Smooth muscle cell (in vitro differentiated cells): Measurements from ENCODE around the gene TRIP10. TPM values are rescaled to one million over a fixed set of nuclear protein-coding genes. Genes with fewer than 3 reads are reported as not detected.

Source experiments
- DNase-seq: peaks from one replicate; lab custom pipeline; 2025; ENCODE audit not compliant: unreplicated experiment; lab: John Stamatoyannopoulos, UW
- H2AFZ ChIP-seq: fragments of 200-600 bp; sonication (generic); 2 replicates; pipeline ENCODE4 v1.6.0; 2016; ENCODE audit warnings: antibody characterized with exemption, low read depth, mild to moderate bottlenecking
- H3F3A ChIP-seq: fragments of 200-600 bp; sonication (generic); 2 replicates; pipeline ENCODE4 v1.6.0; 2017; ENCODE audit warnings: antibody characterized with exemption, low read depth
- H3K27ac ChIP-seq: fragments of 200-600 bp; sonication (generic); 2 replicates; pipeline ENCODE4 v1.5.1; 2016; ENCODE audit warnings: low read depth, mild to moderate bottlenecking
- H3K27me3 ChIP-seq: fragments of 200-600 bp; sonication (generic); 2 replicates; pipeline ENCODE4 v1.6.1; 2016; ENCODE audit warnings: low read depth, mild to moderate bottlenecking
- H3K36me3 ChIP-seq: fragments of 200-600 bp; sonication (generic); 2 replicates; pipeline ENCODE4 v1.5.1; 2016; ENCODE audit warnings: low read depth
- H3K4me1 ChIP-seq: fragments of 200-600 bp; sonication (generic); 2 replicates; pipeline ENCODE4 v1.5.1; 2016; ENCODE audit warnings: low read depth
- H3K4me2 ChIP-seq: fragments of 200-600 bp; sonication (generic); 2 replicates; pipeline ENCODE4 v1.6.0; 2016; ENCODE audit warnings: mild to moderate bottlenecking
- H3K4me3 ChIP-seq: fragments of 200-600 bp; sonication (generic); 2 replicates; pipeline ENCODE4 v1.5.1; 2016; ENCODE audit warnings: mild to moderate bottlenecking
- H3K79me2 ChIP-seq: fragments of 200-600 bp; sonication (generic); 2 replicates; pipeline ENCODE4 v1.6.0; 2016; ENCODE audit warnings: low read depth, mild to moderate bottlenecking
- H3K9ac ChIP-seq: fragments of 200-600 bp; sonication (generic); 2 replicates; pipeline ENCODE4 v1.6.0; 2016; ENCODE audit warnings: low read depth
- H3K9me3 ChIP-seq: fragments of 200-600 bp; sonication (generic); replicated peaks from 2 replicates; pipeline ENCODE4 v1.5.1; 2016; ENCODE audit warnings: low read depth
- H4K20me1 ChIP-seq: fragments of 200-600 bp; sonication (generic); 2 replicates; pipeline ENCODE4 v1.6.0; 2016; ENCODE audit warnings: low read depth
- WGBS: methylation state at CpG from one replicate; pipeline ENCODE4 v1.1.7; 2016; ENCODE audit warnings: low lambda C conversion rate; 5-methylcytosine and 5-hydroxymethylcytosine counted together
- polyA plus RNA-seq: library from polyadenylated mRNA; unstranded; fragments of >200 nt; fragmentation: Nextera tagmentation; extraction: Ambion mirVana; gene quantifications from 2 replicates; pipeline ENCODE4 v1.2.1, GENCODE V29; 2016
- total RNA-seq: library from RNA; depleted of rRNA; stranded (reverse); fragments of >200 nt; gene quantifications from 2 replicates; pipeline ENCODE4 v1.2.3, GENCODE V29; 2014
- TF ChIP-seq, protein P1 (sequence below): fragments of 200-600 bp; sonication (generic); IDR thresholded peaks from 2 replicates; pipeline ENCODE4 v1.5.1; 2017; ENCODE audit warnings: borderline replicate concordance, mild to moderate bottlenecking, antibody characterized with exemption; ENCODE audit not compliant: insufficient read depth, poor library complexity, severe bottlenecking

Gene TRIP10
- total and polyA plus RNA-seq, 2 experiments from 2014 or later, result 55.0 to 67.8 TPM

DNA sequence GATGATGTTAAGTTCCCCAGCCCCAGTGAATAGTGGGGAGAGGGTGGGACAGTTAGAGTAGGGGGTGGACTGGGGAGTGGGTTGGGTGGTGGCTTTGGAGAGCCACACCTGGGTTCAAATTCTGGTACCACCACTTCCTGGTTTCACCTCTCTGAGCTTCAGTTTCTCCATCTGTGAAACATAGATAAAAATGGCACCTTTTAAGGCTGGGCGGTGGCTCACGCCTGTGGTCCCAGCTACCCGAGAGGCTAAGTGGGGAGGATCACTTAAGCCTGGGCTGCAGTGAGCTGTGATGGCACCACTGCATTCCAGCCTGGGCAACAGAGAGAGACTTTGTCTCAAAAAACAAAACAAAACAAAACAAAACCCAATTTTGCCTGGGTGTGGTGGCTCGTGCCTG lies 38.9 kb downstream of the TRIP10 start:
- no peak for DNase-seq
- Histone ChIP-seq H3K4me2 (no peak overlapping the region), H3K27me3 (no peaks in the 10 kb centered on the region), H3K79me2 (no peaks in the 10 kb centered on the region), H3K36me3 (no peaks in the 10 kb centered on the region), H3F3A (no peaks in the 10 kb centered on the region), H3K9me3 (no peaks in the 10 kb centered on the region), H3K27ac (no peak overlapping the region), H3K4me1 (no peaks in the 10 kb centered on the region), H3K9ac (no peak overlapping the region), H3K4me3 (no peak overlapping the region), H2AFZ (no peak overlapping the region), H4K20me1 (no peaks in the 10 kb centered on the region)
- TF ChIP-seq, protein P1, sequence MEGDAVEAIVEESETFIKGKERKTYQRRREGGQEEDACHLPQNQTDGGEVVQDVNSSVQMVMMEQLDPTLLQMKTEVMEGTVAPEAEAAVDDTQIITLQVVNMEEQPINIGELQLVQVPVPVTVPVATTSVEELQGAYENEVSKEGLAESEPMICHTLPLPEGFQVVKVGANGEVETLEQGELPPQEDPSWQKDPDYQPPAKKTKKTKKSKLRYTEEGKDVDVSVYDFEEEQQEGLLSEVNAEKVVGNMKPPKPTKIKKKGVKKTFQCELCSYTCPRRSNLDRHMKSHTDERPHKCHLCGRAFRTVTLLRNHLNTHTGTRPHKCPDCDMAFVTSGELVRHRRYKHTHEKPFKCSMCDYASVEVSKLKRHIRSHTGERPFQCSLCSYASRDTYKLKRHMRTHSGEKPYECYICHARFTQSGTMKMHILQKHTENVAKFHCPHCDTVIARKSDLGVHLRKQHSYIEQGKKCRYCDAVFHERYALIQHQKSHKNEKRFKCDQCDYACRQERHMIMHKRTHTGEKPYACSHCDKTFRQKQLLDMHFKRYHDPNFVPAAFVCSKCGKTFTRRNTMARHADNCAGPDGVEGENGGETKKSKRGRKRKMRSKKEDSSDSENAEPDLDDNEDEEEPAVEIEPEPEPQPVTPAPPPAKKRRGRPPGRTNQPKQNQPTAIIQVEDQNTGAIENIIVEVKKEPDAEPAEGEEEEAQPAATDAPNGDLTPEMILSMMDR, result no peak
- WGBS, result 89% methylated on average over 4 of the region's 4 CpGs

DNA sequence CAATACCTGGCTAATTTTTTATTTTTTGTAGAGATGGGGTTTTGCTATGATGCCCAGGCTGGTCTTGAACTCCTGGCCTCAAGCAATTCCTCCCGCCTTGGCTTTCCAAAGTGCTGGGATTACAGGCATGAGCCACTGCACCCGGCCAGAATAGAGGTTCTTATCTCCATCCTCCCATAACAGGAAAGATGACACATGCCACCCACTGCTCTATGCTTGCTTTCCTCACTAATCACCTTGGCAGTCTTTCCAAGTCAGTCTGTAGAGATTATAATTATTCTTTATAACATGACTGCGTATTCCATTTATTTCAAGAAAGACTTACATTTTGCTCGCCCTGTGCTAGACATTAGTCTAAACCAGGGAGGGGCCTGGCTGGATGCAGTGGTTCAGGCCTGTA lies 39.7 kb downstream of the TRIP10 start:
- Histone ChIP-seq H3K79me2 (no peaks in the 10 kb centered on the region), H4K20me1 (no peaks in the 10 kb centered on the region), H3K27me3 (no peaks in the 10 kb centered on the region), H3F3A (no peaks in the 10 kb centered on the region), H3K4me3 (no peak overlapping the region), H3K9ac (no peak overlapping the region), H3K9me3 (no peaks in the 10 kb centered on the region), H3K27ac (no peak overlapping the region), H2AFZ (no peak overlapping the region), H3K36me3 (no peaks in the 10 kb centered on the region), H3K4me2 (no peak overlapping the region), H3K4me1 (no peaks in the 10 kb centered on the region)
- TF ChIP-seq, protein P1, result no peak
- WGBS, result 80% methylated on average over 4 of the region's 4 CpGs
- no peak for DNase-seq

DNA sequence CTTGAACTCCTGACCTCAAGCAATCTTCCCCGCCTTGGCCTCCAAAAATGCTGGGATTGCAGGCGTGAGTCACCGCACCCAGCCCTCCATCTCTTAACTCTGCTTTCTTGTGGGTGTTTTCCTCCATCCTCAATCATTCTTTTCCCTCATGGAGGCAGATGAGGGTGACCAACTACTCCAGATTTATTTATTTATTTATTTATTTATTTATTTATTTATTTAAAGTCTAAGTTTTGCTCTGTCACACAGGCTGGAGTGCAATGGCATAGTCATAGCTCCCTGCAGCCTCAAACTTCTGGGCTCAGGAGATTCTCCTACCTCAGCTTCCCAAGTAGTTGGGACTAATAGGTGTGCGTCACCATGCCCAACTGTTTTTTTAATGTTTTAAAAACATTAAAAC lies 47.9 kb downstream of the TRIP10 start:
- Histone ChIP-seq H3K4me2 (no peak overlapping the region), H3K4me1 (no peaks in the 10 kb centered on the region), H3K9ac (no peak overlapping the region), H3K27ac (no peak overlapping the region), H3K27me3 (no peaks in the 10 kb centered on the region), H3K4me3 (no peak overlapping the region), H4K20me1 (no peaks in the 10 kb centered on the region), H3K79me2 (no peaks in the 10 kb centered on the region), H3K36me3 (no peaks in the 10 kb centered on the region), H3F3A (no peaks in the 10 kb centered on the region), H3K9me3 (no peaks in the 10 kb centered on the region), H2AFZ (no peak overlapping the region)
- 80% methylated on average over 4 of the region's 4 CpGs for WGBS
- TF ChIP-seq, protein P1, result no peak
- DNase-seq, result no peak

DNA sequence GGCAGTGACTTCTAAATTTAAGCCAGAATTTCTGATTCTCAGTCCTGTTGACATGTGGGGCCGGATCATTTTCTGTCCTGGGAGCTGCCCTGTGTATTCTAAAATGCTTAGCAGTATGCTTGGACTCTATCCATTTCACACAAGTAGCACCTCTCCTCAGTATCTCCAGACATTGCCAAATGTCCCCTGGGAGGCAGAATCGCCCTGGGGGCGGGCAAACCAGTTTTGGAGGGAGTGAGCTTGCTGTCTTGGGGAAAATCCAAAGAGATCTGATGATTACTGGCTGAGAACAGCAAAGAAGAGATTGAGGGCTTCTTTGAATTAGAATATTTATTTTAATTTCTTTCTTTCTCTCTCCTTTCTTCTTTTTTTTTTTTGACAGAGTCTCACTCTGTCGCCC lies 49.4 kb downstream of the TRIP10 start:
- H3K4me1 ChIP-seq, result no peaks in the 10 kb centered on the region
- no peaks in the 10 kb centered on the region for H3K36me3 ChIP-seq
- H3K9ac ChIP-seq, result no peak overlapping the region
- H3K27me3 ChIP-seq, result no peaks in the 10 kb centered on the region
- no peaks in the 10 kb centered on the region for H3K79me2 ChIP-seq
- no peak overlapping the region for H2AFZ ChIP-seq
- 85% methylated on average over 4 of the region's 4 CpGs for WGBS
- DNase-seq, result no peak
- H3F3A ChIP-seq, result no peaks in the 10 kb centered on the region
- H3K27ac ChIP-seq, result no peak overlapping the region
- H3K4me3 ChIP-seq, result no peak overlapping the region
- no peaks in the 10 kb centered on the region for H4K20me1 ChIP-seq
- H3K9me3 ChIP-seq, result no peaks in the 10 kb centered on the region
- no peak overlapping the region for H3K4me2 ChIP-seq
- TF ChIP-seq, protein P1, result no peak
